Nephron (organoid): ENCODE results near the gene PLEKHA6.

Experiments
- H3K27ac Mint-ChIP-seq, 3 experiments: 2 replicates each; pipeline ENCODE4 v1.8.0; 2020; ENCODE audit warnings: mixed read lengths in 3 of 3, mild to moderate bottlenecking in 2 of 3, moderate library complexity in 1 of 3
- H3K27me3 Mint-ChIP-seq: 2 replicates; pipeline ENCODE4 v1.8.0; 2021; ENCODE audit warnings: low read depth, mild to moderate bottlenecking, moderate library complexity, mixed read lengths
- H3K36me3 Mint-ChIP-seq: 2 replicates; pipeline ENCODE4 v1.8.0; 2020; ENCODE audit warnings: low read depth, mixed read lengths
- H3K4me1 Mint-ChIP-seq: 2 replicates; pipeline ENCODE4 v1.8.0; 2020; ENCODE audit warnings: mixed read lengths
- H3K4me3 Mint-ChIP-seq, 3 experiments: 2 replicates each; pipeline ENCODE4 v1.8.0; 2020; ENCODE audit warnings: mild to moderate bottlenecking in 3 of 3, mixed read lengths in 3 of 3, moderate library complexity in 2 of 3
- H3K9me3 Mint-ChIP-seq: 2 replicates; pipeline ENCODE4 v1.8.0; 2020; ENCODE audit warnings: mixed read lengths
- CTCF ChIP-seq, 3 experiments: fragments of 200-600 bp; sonication (generic); IDR thresholded peaks; one replicate each; pipeline ENCODE4 v1.5.0; 2021; ENCODE audit warnings: antibody characterized with exemption in 3 of 3; ENCODE audit not compliant: unreplicated experiment in 3 of 3

The PLEKHA6 gene

GRCh38 chr1:204376919-204377799 lies 17.4 kb upstream of the PLEKHA6 start:
- no peaks in the 10 kb centered on the region for H3K9me3 Mint-ChIP-seq
- H3K27ac Mint-ChIP-seq = peak overlapping the region; percentile 70 to 90 (median 79)
- no peak for TF ChIP-seq CTCF (IDR thresholded peaks at IDR 0.05; ENCODE audit: unreplicated experiment in 3 of 3)
- H3K27me3 Mint-ChIP-seq = no peaks in the 10 kb centered on the region
- H3K36me3 Mint-ChIP-seq = no peaks in the 10 kb centered on the region
- H3K4me3 Mint-ChIP-seq = peak overlapping the region; percentile 84 to 90 (median 85)
- peaks cover 7% of the 10 kb centered on the region for H3K4me1 Mint-ChIP-seq

DNA sequence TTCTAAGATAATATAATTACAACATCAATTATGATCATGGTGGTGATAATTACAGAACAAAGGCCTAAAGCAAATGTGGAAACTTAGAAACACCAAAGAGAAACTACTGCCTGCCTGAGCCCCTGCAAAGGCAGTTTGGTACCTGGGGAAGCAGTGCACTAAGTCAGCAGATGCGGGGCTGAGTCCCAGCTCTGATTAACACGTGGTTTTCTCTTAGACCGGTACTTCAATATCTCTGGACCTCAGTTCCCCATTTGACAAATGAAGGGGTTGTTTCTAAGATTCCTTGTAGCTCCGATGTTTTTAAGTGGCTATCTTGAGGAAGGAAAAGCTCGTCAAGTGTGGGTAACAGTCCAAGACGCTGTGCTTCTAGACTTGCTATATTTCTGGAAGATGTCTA lies 16.7 kb upstream of the PLEKHA6 start:
- no peaks in the 10 kb centered on the region for H3K9me3 Mint-ChIP-seq

DNA sequence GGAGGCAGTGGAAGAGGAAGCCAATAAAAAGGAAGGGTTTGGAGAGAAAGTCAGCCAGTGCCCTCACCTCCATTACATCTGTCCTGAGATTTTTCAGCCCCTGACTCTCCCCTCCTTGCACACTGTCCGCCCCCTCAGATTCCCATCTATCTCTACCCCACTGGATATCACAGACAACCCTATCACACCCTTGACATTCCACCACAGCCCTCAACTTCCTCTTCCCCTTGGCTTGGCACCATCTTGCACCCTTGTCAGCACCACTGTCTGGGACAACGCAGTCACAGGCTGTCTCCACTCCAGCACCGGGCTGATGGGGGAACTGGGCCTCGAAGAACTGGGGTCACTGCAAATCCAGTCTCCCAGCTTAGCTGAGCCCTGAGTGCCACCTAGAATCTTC lies 14.2 kb upstream of the PLEKHA6 start:
- H3K4me3 Mint-ChIP-seq = no peak overlapping the region
- TF ChIP-seq CTCF (IDR thresholded peaks at IDR 0.05; ENCODE audit: unreplicated experiment in 3 of 3) = no peak
- H3K36me3 Mint-ChIP-seq = no peaks in the 10 kb centered on the region
- H3K4me1 Mint-ChIP-seq = peaks cover 7% of the 10 kb centered on the region
- H3K27ac Mint-ChIP-seq = no peak overlapping the region
- H3K9me3 Mint-ChIP-seq = no peaks in the 10 kb centered on the region
- H3K27me3 Mint-ChIP-seq = peaks cover 12% of the 10 kb centered on the region

More for the DNA sequence above, 16.7 kb upstream of the PLEKHA6 start:
- peaks cover 7% of the 10 kb centered on the region for H3K4me1 Mint-ChIP-seq
- peak overlapping the region in 2 of 3 experiments; percentile 84 to 90 for H3K4me3 Mint-ChIP-seq
- no peaks in the 10 kb centered on the region for H3K36me3 Mint-ChIP-seq
- H3K27ac Mint-ChIP-seq = no peak overlapping the region
- TF ChIP-seq CTCF (IDR thresholded peaks at IDR 0.05; ENCODE audit: unreplicated experiment in 3 of 3) = no peak
- no peaks in the 10 kb centered on the region for H3K27me3 Mint-ChIP-seq

DNA sequence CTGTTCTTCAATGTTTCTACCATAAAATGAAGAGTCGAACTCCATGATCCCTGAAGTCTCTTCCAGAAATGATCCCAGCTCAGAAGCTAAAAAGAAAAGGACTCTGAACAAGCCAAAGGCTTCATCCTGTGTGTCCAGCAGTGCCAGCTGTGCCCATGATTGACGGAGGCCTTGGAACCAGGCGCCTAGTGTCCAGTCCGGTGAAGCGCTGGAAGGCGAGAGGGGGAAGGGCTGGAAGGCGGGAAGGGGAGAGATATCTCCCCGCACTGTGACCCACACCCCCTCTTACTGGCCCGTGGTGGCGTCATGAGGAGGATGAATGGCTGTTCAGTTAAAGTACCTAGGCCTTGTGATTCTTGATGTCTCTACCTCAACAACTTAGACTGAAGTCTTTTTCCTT lies 10.4 kb upstream of the PLEKHA6 start:
- Mint-ChIP-seq H3K27ac (no peak overlapping the region), H3K4me3 (no peak overlapping the region), H3K4me1 (peaks cover 5% of the 10 kb centered on the region), H3K9me3 (no peaks in the 10 kb centered on the region), H3K36me3 (no peaks in the 10 kb centered on the region), H3K27me3 (peaks cover 28% of the 10 kb centered on the region)
- TF ChIP-seq CTCF (IDR thresholded peaks at IDR 0.05; ENCODE audit: unreplicated experiment in 3 of 3) = no peak

GRCh38 chr1:204368996-204369726 lies 9.4 kb upstream of the PLEKHA6 start:
- no peaks in the 10 kb centered on the region for H3K36me3 Mint-ChIP-seq

More at GRCh38 chr1:204368996-204369726, 9.4 kb upstream of the PLEKHA6 start:
- no peaks in the 10 kb centered on the region for H3K9me3 Mint-ChIP-seq
- no peak overlapping the region for H3K27ac Mint-ChIP-seq
- no peak for TF ChIP-seq CTCF (IDR thresholded peaks at IDR 0.05; ENCODE audit: unreplicated experiment in 3 of 3)
- peaks cover 5% of the 10 kb centered on the region for H3K4me1 Mint-ChIP-seq
- H3K27me3 Mint-ChIP-seq = peaks cover 36% of the 10 kb centered on the region
- H3K4me3 Mint-ChIP-seq = no peak overlapping the region
